HG02840 (cell line): ENCODE measurements around the gene ALOXE3.
"Not testable (repeated sequence)": the region's sequence is repeated elsewhere in the genome, so short reads cannot be mapped to it uniquely, and the experiment has no call there.

ENCODE experiments used
- ATAC-seq: cut with Tn5 transposase; IDR thresholded peaks from one replicate; pipeline ENCODE4 v1.9.1; 2021; ENCODE audit warnings: mild to moderate bottlenecking, moderate library complexity, moderate number of reproducible peaks; ENCODE audit not compliant: unreplicated experiment, low FRiP score

Gene ALOXE3

GRCh38 chr17:8123695-8124349, 5.5 kb upstream of the ALOXE3 start, which contains the start of gene HES7:
HES7 (minus strand) TSS chr17:8124106; CDS start chr17:8124084, 22 bp downstream.
- no peak for ATAC-seq

DNA sequence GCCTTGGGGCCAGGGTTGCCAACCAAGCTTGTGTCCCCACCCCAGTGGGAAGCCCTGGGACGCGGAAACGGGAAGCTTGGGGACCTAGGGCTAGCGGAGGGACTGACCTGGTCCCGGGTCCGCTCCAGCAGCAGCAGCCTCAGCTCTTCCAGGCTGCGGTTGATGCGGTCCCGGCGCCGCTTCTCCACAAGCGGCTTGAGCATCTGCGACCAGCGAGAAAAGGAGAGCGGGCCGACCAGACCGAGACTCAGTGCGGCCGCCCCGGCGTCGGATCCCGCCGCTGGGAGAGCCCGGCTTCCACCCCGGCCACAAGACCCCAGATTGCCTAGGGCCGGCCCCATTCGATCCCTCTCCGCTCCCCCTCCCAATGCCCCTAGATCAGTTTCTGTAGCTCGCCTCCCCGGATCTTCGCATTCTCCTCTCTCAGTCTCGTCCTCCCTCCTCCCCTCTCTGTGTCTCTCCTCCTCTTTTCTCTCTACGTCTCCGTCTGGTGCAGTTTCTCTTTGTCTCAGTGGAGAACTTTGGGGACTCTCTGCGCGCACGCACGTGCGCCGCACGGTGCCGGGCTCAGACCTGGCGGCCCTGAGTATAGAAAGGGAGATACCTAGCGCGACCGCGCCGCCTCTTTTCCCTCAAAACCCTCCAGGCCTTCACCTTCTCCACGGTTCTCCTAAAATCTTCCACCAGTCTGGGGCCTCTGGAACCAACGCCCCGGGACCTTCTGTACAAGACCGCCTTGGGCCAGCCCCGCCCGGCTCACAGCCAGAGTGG, 4.8 kb upstream of the ALOXE3 start:
- no peak for ATAC-seq

DNA sequence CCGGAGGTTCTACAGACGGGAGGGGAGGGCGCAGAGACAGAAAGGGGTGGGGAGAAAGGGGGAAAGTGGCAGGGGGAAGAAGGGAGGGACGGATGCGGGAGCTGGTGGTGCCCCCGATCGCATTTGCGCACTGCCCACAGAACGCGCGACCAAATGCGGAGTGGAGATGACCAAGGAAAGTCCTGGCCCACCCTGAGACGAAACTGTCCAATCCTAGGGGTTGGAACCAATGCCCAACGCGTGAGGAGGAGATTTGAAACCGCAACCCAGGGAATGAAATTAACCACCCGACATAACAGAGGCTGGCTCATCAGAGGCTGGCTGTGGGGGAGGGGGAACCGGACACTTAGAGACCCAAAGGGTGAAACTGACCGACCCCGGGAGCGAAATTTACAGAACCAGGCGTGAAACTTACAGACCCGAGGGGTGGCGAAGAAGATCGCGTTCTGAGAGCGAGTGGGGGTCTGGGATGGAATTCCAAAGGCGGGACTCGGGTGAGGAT, 4.2 kb upstream of the ALOXE3 start:
- no peak for ATAC-seq

GRCh38 chr17:8121681-8122421, 3.5 kb upstream of the ALOXE3 start:
- ATAC-seq: no peak

- no peak for ATAC-seq
Observed at GRCh38 chr17:8121407-8121680, 3.0 kb upstream of the ALOXE3 start.

DNA sequence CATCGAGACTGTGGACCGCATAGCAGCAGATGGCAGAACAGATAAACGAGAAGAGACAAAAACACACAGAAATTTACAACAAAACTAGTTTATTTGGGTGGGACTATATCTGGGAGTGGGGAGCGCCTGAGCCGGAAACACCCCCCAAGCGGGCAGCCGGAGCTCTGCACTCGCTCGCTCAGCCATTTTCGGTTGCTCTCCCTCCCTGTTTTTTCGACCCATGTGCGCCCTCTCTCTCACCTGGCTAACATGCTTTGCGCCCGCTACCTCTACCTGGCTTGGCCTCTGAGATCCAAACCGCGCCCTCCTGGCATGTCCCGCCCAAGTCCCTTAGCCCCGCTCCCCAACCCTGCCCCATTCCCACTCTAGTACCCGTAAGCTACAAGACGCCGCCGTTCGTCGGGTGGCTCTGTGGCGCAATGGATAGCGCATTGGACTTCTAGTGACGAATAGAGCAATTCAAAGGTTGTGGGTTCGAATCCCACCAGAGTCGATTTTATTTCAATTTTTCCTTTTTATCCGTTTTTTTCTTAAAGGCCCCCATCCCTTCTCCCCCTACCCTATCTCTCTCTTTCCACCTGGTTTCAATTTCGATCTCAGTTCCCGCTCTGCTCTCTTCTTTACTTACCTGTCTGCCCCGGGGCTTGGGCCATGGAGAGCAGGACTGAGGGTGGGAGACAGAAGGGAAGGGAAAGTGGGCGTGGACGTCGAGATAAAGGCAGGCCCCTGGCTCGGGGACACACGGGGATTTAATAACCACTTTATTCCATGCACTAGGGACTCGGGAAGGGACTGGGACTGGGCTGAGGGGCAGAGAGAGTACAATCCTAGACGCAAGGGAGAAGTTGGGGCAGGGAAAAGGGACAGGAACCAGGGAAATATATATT, 2.4 kb upstream of the ALOXE3 start:
- ATAC-seq: no peak

GRCh38 chr17:8119581-8120519, 1.5 kb upstream of the ALOXE3 start:
- ATAC-seq: no peak

GRCh38 chr17:8118769-8119580, 661 bp upstream of the ALOXE3 start:
- peak; percentile 32 for ATAC-seq

DNA sequence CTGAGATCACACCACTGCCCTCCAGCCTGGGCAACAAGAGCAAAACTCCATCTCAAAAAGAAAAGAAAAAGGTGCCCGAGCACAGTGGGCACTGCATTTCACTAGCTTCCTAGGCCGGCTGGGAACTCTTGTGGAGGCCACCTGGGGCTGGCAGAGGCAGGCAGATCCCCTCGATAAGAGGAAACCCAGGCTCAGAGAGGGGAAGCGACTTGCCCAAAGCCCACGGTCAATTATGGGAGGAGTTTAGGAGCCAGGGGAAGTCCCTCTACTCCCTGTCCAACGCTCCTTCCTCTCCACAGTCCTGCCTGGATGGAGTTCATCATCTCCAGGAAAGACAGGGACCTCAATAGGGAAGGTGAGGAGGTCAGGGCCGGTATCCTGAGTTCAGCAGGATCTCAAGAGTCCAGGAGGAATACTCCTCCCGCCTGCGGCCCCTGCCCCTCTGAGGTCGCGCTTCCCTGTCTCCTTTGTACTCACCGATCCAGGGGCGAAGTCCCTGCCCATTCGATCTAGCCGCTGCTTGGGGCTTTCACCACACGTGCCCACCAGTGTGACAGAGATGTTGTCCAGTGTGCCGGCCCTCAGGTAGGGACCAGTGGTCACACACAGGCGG, 841 bp downstream of the ALOXE3 start:
- ATAC-seq: no peak

DNA sequence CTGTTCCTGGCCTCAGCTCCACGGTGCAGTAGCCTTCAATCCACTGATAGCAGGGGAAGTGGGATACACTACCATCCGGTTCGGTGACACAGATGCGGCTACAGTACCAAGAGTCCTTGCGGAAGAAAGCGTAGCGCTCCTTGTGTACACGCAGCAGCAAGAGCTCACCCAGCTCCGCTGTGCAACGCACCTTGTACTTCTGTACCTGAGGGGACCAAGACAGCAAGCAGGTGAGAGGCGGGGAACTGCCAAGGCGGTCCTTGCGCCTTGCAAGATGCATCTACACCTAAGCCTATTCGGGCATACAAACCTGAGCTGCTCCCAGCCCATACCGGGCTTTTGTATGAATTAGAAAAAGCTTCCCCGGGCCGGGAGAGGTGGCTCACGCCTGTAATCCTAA, 1.5 kb downstream of the ALOXE3 start:
- no peak for ATAC-seq

DNA sequence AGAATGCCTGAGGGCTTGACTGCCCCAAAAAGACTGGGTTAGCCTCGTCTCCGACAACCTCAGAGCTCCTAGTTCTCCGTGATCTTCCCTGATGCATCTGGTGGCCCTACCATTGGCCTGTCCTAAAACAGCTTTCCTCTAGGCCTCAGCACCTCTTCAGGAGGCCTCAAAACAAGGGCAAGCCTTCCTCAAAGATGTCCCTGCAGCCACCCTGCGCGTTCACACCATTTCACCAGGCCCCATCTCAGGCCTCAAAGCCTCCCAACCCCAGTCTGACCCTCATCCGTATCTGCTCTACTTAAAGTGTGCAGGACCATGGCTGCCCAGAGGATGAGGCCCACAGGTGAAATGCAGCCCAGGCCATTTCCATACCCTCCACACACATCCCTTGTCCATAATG, 7.4 kb downstream of the ALOXE3 start:
- ATAC-seq: no peak

DNA sequence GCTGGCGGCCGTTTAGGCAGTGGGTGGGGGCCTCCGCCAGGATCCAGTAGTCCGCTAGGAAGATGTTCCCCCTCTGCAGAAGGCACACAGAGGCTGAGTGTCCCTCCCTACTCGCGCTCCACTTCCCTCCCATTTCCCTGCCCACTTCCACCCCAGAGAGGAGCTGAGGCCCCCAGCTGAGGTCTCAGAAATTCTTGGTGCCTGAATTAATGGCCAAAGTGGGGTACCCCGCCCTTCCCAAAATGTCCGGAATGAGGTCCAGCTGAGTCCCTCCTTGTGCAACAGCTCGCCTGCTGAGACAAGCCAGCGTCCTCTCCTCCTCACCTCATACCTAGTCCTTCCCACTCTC, 7.9 kb downstream of the ALOXE3 start:
- no peak for ATAC-seq

DNA sequence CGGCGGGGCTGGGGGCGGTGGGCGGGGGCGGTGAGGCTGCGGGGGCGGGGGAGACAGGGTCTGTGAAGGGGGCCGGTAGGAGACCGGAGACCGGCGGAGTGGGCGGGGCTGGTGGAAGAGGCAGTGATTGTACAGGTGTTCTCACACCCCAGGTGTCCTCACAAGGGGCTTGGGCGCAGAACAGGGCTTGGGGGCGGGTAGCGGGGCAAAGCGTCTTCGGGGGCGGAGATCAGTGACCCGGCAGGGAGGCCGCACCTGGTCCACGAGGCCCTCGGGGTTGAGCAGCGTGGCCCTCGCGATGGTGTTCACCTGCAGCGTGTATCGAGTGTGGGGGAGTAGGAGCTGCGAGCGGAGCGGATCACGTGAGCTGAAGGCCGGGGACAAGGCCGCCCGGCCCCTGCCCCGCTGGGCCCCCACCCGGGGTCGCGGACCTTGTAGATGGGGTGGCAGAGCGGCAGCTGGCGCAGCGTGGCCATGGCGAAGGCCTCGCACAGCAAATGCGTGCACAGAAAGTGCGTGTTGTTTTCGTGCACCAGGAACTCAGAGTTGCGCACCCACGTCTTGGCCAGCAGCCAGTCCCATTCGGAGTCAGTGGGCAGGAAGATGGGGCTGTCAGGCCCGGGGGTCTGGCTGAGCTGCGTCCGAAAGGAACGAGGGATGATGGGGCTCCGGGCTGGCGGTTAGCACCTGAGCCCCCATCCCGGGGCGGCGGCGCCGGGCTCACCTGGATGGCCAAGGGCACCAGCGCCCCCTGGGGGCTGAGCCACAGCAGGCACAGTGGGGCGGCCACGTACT, 8.5 kb downstream of the ALOXE3 start:
- ATAC-seq: no peak

- ATAC-seq: no peak
Observed at GRCh38 chr17:8108972-8109660, 9.2 kb downstream of the ALOXE3 start.

- ATAC-seq: not testable (repeated sequence)
Observed at GRCh38 chr17:8106980-8107379, 11.3 kb downstream of the ALOXE3 start.

DNA sequence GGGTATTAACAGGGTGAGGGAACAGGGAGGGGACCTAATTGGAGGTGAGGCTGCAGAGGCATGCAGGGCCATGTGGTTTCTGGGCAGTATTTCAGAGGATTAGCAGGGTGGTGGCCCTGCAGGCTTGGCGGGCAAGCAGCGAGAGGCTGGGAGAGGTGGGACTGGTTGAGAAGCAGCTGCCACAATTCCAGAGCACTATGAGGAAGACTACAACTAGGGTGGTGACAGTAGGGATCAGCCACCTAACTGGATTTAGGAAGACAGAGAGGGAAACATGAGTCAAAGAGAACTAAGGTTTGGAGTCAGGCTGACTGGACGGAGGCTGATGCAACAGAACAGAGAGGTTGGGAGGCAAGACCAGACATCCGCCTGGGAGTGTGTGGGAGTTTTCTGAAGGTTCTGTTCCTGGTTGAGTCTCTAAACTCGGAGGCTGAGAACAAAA, 12.3 kb downstream of the ALOXE3 start:
- ATAC-seq: no peak

- ATAC-seq: no peak
Observed at GRCh38 chr17:8104911-8105310, 13.4 kb downstream of the ALOXE3 start.
